GM19025 (cell line): ENCODE data around the gene PSAT1.
"Not testable (repeated sequence)": the region's sequence is repeated elsewhere in the genome, so short reads cannot be mapped to it uniquely, and the experiment has no call there.

ENCODE experiments used
- ATAC-seq: cut with Tn5 transposase; IDR thresholded peaks from one replicate; pipeline ENCODE4 v1.9.1; 2021; ENCODE audit warnings: mild to moderate bottlenecking, low read depth, moderate library complexity; ENCODE audit not compliant: unreplicated experiment

Gene PSAT1

GRCh38 chr9:78296893-78297671 is at the start of gene PSAT1:
Gene PSAT1 (plus strand): TSS chr9:78297125. CDS start chr9:78297211, 86 bp downstream.
- ATAC-seq, result peak; percentile 98

- ATAC-seq, result no peak
Observed at GRCh38 chr9:78248635-78249034, 48.3 kb upstream of the PSAT1 start.

- no peak for ATAC-seq
Observed at GRCh38 chr9:78249542-78249941, 47.4 kb upstream of the PSAT1 start.

- ATAC-seq, result no peak
Observed at GRCh38 chr9:78252616-78253015, 44.3 kb upstream of the PSAT1 start.

- no peak for ATAC-seq
Observed at GRCh38 chr9:78253285-78253684, 43.6 kb upstream of the PSAT1 start.

GRCh38 chr9:78261403-78262001 is 35.4 kb upstream of the PSAT1 start:
- no peak for ATAC-seq

GRCh38 chr9:78262655-78263054 is 34.3 kb upstream of the PSAT1 start:
- no peak for ATAC-seq

- ATAC-seq, result no peak
Observed at GRCh38 chr9:78267889-78268288, 29.0 kb upstream of the PSAT1 start.

GRCh38 chr9:78269784-78270183 is 27.1 kb upstream of the PSAT1 start:
- ATAC-seq, result no peak

- ATAC-seq, result no peak
Observed at GRCh38 chr9:78272307-78272706, 24.6 kb upstream of the PSAT1 start.

GRCh38 chr9:78273761-78274160 is 23.2 kb upstream of the PSAT1 start:
- no peak for ATAC-seq

GRCh38 chr9:78278177-78278777 is 18.6 kb upstream of the PSAT1 start:
- ATAC-seq, result no peak

GRCh38 chr9:78278801-78279200 is 18.1 kb upstream of the PSAT1 start:
- ATAC-seq, result no peak

- ATAC-seq, result no peak
Observed at GRCh38 chr9:78280982-78281668, 15.8 kb upstream of the PSAT1 start.

- ATAC-seq, result not testable (repeated sequence)
Observed at GRCh38 chr9:78284181-78284580, 12.7 kb upstream of the PSAT1 start.

GRCh38 chr9:78286125-78286524 is 10.8 kb upstream of the PSAT1 start:
- no peak for ATAC-seq

- ATAC-seq, result no peak
Observed at GRCh38 chr9:78286946-78287388, 10.0 kb upstream of the PSAT1 start.

GRCh38 chr9:78288214-78288892 is 8.6 kb upstream of the PSAT1 start:
- no peak for ATAC-seq

GRCh38 chr9:78289474-78289873 is 7.5 kb upstream of the PSAT1 start:
- no peak for ATAC-seq

GRCh38 chr9:78291240-78291925 is 5.5 kb upstream of the PSAT1 start:
- ATAC-seq, result no peak
